AG09319 (cell line): ENCODE measurements around the gene TTC23L.

Source experiments
- DNase-seq: peaks from one replicate; pipeline ENCODE4 v3.0.0-alpha.2; 2010; ENCODE audit warnings: low read depth; ENCODE audit errors: extremely low read depth
- TF ChIP-seq, protein P1 (sequence below): IDR thresholded peaks from 2 replicates; pipeline ENCODE4 v1.5.1; 2011; ENCODE audit warnings: low read depth, mild to moderate bottlenecking, inconsistent platforms, low read length, moderate library complexity

TTC23L gene, protein sequence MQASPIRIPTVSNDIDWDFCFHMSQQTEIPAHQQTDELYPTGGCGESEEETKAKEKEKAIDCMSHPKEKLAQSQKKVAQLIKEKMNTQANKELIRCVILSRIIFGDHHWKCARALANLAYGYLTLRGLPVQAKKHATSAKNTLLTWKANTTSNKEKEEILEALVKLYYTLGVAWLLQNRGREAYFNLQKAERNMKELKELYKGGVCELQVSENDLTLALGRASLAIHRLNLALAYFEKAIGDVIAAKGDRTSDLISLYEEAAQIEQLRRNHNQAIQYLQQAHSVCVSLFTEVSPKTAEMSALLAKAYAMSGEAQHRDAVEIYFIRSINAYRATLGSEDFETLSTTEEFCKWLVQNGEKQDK

DNA sequence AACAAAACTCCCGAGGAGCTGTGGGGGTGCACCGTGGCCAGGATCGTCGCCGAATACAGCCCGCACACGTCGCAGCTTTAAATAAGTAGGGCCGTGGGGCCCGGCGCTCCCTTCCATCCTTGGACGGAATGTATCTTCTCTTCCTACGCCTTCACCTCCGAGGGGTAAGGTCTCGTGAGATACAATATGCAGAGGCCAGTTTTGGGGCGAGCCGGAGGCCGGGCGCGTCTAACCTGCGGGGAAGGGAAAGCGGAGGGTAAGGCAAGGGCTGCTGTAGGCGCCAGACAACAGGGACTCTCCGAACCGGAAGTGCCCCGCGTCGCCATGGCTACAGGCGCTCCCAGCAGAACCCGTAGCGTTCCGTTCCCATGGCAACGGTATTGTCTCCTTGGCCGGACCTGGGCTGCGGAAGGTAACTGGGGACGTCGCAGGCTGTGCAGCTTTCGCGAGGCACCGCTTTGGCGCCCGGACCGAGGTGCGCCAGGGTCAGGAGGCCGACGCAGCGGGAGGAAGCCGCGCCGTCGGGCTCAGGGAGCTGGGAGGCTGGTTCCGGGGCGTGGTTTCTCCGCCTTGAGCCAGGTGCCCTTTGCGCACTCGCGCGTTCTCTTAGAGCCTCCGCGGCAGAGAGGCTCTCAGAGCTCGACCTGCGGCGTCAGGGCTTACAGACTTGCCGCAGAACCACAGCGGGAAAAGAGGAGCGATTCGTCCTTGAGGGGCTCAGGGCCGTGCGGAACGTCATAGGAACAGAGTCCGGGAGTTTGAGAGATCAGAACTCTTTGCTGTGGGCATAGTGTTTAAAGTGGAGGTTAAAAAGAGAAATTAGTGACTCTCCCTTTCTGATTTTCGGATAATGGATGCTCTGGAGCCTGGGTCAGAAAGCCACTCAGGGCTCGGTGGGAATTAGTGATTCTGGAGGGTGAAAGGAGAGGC is at the start of gene TTC23L:
TSS of gene TTC23L (plus strand) at position 380 of the 930 bp plus-strand sequence. CDS start 1,508 bp downstream, outside the sequence.
- peak; percentile 39 for DNase-seq
- TF ChIP-seq, protein P1, sequence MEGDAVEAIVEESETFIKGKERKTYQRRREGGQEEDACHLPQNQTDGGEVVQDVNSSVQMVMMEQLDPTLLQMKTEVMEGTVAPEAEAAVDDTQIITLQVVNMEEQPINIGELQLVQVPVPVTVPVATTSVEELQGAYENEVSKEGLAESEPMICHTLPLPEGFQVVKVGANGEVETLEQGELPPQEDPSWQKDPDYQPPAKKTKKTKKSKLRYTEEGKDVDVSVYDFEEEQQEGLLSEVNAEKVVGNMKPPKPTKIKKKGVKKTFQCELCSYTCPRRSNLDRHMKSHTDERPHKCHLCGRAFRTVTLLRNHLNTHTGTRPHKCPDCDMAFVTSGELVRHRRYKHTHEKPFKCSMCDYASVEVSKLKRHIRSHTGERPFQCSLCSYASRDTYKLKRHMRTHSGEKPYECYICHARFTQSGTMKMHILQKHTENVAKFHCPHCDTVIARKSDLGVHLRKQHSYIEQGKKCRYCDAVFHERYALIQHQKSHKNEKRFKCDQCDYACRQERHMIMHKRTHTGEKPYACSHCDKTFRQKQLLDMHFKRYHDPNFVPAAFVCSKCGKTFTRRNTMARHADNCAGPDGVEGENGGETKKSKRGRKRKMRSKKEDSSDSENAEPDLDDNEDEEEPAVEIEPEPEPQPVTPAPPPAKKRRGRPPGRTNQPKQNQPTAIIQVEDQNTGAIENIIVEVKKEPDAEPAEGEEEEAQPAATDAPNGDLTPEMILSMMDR: no peak

DNA sequence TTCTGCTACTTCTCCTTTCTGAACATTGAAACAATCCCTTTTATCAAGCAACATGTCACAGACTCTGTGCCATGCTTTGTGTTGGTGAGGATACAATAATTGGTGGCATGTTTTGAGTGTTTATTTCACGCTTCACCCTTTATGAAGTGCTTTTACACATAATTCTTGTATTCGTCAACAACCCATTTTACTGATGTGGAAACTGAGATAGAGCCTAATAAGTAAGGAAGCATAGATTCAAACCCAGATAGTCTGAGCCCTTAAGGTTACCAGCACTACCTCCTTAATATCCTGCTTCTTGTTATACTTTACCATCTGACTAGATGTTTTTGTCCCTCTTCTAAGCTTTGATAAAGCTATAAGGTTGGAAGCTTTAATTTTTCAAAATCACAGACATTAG is 49.3 kb upstream of the TTC23L start:
- TF ChIP-seq, protein P1: no peak
- no peak for DNase-seq

DNA sequence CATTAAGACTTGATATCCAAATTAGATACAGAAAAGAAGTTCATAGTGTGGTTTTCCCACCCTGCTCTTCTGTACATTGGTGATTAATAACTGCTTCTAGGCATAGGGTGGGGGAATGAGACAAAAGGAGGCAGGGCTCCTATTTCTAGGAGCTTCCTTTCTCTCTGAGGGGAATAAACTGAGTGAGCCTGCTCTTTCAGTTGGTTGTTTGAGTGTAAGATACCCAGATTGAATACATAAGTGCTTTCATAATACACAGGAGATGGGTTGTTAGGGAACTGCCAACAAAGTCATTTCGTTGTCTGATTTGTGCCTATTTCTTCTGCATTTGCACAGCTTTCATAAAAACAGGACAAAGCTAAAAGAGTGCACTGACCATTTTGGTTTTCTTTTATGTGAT is 48.9 kb upstream of the TTC23L start:
- TF ChIP-seq, protein P1: no peak
- DNase-seq: no peak

DNA sequence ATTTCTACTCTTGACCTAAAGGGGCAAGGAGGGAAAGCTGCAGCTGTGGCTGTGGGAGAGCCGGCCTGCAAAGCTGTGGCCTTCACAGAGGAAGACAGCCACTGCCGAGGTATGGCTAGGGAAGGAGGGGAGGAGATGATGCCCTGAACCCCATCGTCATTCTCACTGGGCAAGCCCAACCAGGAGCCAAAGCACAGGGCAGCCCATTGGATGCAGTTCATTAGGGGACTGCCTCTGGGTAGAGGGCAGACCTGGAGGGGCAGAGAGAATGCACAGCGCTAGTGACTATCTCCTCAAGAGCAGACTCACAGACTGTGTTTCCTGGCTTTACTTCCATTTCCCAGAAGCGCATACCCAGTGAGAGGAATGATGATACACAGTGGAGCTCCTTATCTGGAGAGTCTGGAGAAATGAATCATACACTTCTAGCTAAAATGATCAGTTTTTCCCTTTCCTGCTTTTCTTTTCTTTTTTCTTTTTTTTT is 47.2 kb upstream of the TTC23L start:
- TF ChIP-seq, protein P1: no peak

DNA sequence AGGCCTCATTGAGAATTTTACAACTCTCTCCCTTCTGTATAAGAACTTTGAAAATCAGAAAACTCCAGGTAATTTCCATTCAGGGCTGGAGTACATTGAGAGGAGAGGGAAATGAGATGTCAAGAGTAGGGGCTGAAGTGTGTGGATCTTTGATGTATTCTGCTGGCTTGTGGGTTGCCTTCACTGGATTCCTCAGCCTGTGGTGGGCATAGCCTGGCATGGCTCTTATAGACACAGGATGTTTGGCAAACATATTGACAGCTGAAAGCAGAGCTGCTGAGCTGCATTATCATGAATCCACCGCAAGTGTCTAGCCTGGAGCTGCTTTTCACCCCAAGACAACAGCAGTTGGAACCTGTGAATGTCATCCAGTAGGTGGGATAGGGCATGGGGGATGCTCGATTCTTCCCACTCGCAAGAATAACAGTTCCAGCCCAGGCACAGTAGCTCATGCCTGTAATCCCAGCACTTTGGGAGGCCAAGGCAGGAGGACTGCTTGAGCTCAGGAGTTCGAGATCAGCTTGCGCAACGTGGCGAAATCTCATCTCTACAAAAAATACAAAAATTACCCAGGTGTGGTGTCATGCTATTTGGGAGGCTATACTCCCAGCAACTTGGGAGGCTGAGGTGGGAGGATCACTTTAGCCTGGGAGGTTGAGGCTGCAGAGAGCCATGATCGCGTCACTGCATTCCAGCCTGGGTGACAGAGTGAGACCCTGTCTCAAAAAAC is 36.0 kb upstream of the TTC23L start:
- TF ChIP-seq, protein P1: no peak
- DNase-seq: no peak

More for the DNA sequence above, 47.2 kb upstream of the TTC23L start:
- DNase-seq: no peak

DNA sequence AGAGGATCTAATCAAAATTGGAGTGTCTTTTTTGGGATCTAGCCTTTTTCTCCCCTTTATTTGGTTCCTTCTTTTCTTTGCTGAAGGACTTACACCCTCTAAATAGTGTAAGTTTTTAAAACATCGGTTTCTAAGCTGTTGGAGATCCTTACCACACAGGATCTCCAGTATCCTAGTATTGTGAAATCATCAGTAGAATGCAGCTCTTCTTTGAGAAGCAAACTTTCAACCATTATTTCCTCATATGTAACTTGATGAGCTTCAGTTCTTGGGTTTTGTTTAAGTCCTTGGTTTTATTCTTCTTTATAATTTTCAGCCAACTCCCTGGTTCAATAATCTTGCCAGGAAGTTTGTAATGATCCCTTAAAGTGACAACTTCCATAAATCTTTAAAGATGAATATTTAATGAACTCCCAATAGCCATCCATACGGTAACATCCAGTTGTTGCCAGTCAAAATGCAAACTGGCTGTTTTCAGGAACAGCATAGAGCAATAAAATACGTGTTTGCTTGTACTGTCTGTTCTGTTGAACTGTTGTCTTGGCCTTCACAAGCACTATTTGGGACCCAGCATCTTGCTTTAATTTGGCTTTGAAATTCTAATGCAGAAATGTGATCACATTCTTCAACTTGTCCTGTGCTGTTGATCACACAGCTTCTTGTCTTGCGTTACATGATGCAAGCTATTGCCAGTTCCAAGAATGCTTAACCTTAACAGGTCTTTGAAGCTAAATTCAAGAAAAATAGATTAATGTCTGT is 34.8 kb upstream of the TTC23L start:
- peak; percentile 50 for DNase-seq
- TF ChIP-seq, protein P1: no peak
